ENCODE results near the gene NFU1.

- TF ChIP-seq CTCF (IDR thresholded peaks at IDR 0.05; ENCODE audit: insufficient read depth, low read length, poor library complexity, severe bottlenecking) (no peak), EZH2phosphoT487 (conservative IDR thresholded peaks at IDR 0.05; ENCODE audit: low read length) (no peak)
Measured at GRCh38 chr2:69452687-69453086, 15.5 kb upstream of the NFU1 start.

Data from SU-DHL-6 (cell line).